Glutamatergic neuron (in vitro differentiated cells): ENCODE data around the gene DUOX1. TPM values are rescaled to one million over a fixed set of nuclear protein-coding genes. Genes with fewer than 3 reads are reported as not detected.

Experiments
- DNase-seq: peaks from one replicate; pipeline ENCODE4 v3.0.0; 2022
- H3K27ac Mint-ChIP-seq: one replicate; pipeline ENCODE4 v1.8.0; 2020; ENCODE audit warnings: mild to moderate bottlenecking, mixed read lengths, inconsistent platforms; ENCODE audit not compliant: unreplicated experiment
- H3K27me3 Mint-ChIP-seq: one replicate; pipeline ENCODE4 v1.8.0; 2020; ENCODE audit warnings: mild to moderate bottlenecking, moderate library complexity, mixed read lengths, inconsistent platforms; ENCODE audit not compliant: unreplicated experiment
- H3K36me3 Mint-ChIP-seq: one replicate; pipeline ENCODE4 v1.8.0; 2020; ENCODE audit warnings: mild to moderate bottlenecking, mixed read lengths, inconsistent platforms; ENCODE audit not compliant: unreplicated experiment
- H3K4me1 Mint-ChIP-seq: one replicate; pipeline ENCODE4 v1.8.0; 2020; ENCODE audit warnings: mild to moderate bottlenecking, low read depth, mixed read lengths, inconsistent platforms; ENCODE audit not compliant: unreplicated experiment
- H3K4me3 Mint-ChIP-seq: one replicate; pipeline ENCODE4 v1.8.0; 2020; ENCODE audit warnings: mild to moderate bottlenecking, mixed read lengths, inconsistent platforms; ENCODE audit not compliant: unreplicated experiment
- H3K9me3 Mint-ChIP-seq: one replicate; pipeline ENCODE4 v1.8.0; 2020; ENCODE audit warnings: mild to moderate bottlenecking, moderate library complexity, mixed read lengths, inconsistent platforms; ENCODE audit not compliant: unreplicated experiment
- total RNA-seq: library from RNA; stranded (reverse); fragmentation: NEBNext Ultra II Directional; extraction: Animal tissue kit (Norgen Biotek cat#: 25700); gene quantifications from one replicate; pipeline ENCODE4 v1.2.1, GENCODE V29; 2021; ENCODE audit not compliant: unreplicated experiment
- TF ChIP-seq, protein P1 (sequence below): fragments of 200-600 bp; sonication (generic); IDR thresholded peaks from one replicate; pipeline ENCODE4 v1.5.0; 2021; ENCODE audit not compliant: partially characterized antibody, unreplicated experiment

Gene DUOX1
- total RNA-seq, 1 donor from 2014 or later, result not detected

DNA sequence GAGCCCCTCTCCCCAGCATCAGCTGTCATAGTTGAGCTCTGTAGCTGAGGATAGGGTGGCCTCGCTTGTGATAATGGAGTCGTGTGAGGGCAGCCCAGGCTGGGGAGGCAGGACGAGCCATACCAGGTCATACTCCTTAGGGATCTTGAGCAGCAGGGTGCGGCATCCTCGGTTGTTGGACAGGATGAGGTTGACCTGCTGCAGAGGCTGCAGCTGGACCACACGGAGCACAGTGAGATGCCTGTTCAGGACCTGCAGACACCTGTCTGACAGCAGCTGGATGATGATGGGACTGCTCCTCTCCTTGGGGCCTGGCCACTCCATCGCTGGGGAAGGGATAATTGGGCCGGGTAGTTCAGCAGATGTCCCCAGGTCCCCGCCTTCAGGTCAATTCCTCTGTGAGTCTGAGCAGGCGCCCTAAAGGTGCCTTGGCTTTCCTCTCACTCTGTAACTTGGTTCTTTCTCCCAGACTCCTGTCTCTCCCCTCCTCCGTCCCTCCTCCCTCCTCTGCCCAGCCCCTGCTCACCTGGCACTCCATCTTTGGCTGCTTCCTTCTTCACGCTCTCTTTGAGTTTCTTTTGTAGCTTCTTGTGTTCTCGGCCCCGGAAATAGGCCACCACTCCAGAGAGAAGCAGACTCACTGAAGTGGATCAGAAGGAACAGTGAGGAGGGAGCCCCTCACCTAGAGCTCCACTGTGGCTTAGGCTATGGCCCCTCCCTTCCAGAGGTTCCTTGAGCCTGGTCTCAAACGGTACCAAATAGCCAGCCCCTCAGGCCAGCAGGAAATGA is 23.6 kb upstream of the DUOX1 start:
- H3K4me3 Mint-ChIP-seq, result no peak overlapping the region
- H3K36me3 Mint-ChIP-seq, result no peaks in the 10 kb centered on the region
- no peaks in the 10 kb centered on the region for H3K4me1 Mint-ChIP-seq
- peaks cover 3% of the 10 kb centered on the region for H3K9me3 Mint-ChIP-seq
- DNase-seq, result no peak
- TF ChIP-seq, protein P1, sequence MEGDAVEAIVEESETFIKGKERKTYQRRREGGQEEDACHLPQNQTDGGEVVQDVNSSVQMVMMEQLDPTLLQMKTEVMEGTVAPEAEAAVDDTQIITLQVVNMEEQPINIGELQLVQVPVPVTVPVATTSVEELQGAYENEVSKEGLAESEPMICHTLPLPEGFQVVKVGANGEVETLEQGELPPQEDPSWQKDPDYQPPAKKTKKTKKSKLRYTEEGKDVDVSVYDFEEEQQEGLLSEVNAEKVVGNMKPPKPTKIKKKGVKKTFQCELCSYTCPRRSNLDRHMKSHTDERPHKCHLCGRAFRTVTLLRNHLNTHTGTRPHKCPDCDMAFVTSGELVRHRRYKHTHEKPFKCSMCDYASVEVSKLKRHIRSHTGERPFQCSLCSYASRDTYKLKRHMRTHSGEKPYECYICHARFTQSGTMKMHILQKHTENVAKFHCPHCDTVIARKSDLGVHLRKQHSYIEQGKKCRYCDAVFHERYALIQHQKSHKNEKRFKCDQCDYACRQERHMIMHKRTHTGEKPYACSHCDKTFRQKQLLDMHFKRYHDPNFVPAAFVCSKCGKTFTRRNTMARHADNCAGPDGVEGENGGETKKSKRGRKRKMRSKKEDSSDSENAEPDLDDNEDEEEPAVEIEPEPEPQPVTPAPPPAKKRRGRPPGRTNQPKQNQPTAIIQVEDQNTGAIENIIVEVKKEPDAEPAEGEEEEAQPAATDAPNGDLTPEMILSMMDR, result no peak
- H3K27me3 Mint-ChIP-seq, result peaks cover 11% of the 10 kb centered on the region
- H3K27ac Mint-ChIP-seq, result no peak overlapping the region

GRCh38 chr15:45107941-45108630 is 21.7 kb upstream of the DUOX1 start:
- H3K36me3 Mint-ChIP-seq, result no peaks in the 10 kb centered on the region
- H3K27me3 Mint-ChIP-seq, result peaks cover 22% of the 10 kb centered on the region
- no peak overlapping the region for H3K4me3 Mint-ChIP-seq
- H3K4me1 Mint-ChIP-seq, result no peaks in the 10 kb centered on the region
- no peak overlapping the region for H3K27ac Mint-ChIP-seq
- DNase-seq, result no peak
- TF ChIP-seq, protein P1, result no peak
- H3K9me3 Mint-ChIP-seq, result peaks cover 6% of the 10 kb centered on the region

GRCh38 chr15:45110256-45110820 is 19.5 kb upstream of the DUOX1 start:
- no peaks in the 10 kb centered on the region for H3K36me3 Mint-ChIP-seq
- no peak overlapping the region for H3K4me3 Mint-ChIP-seq
- no peak for DNase-seq
- TF ChIP-seq, protein P1, result no peak
- H3K27ac Mint-ChIP-seq, result no peak overlapping the region
- H3K4me1 Mint-ChIP-seq, result no peaks in the 10 kb centered on the region
- peaks cover 34% of the 10 kb centered on the region for H3K27me3 Mint-ChIP-seq
- H3K9me3 Mint-ChIP-seq, result peaks cover 5% of the 10 kb centered on the region

GRCh38 chr15:45111390-45112142 is 18.2 kb upstream of the DUOX1 start:
- peak overlapping the region; percentile 57 for H3K4me3 Mint-ChIP-seq
- no peak overlapping the region for H3K27ac Mint-ChIP-seq
- no peak for DNase-seq
- no peaks in the 10 kb centered on the region for H3K4me1 Mint-ChIP-seq
- peaks cover 8% of the 10 kb centered on the region for H3K9me3 Mint-ChIP-seq
- TF ChIP-seq, protein P1, result no peak
- no peaks in the 10 kb centered on the region for H3K36me3 Mint-ChIP-seq
- peaks cover 44% of the 10 kb centered on the region for H3K27me3 Mint-ChIP-seq
